K562 (cell line): ENCODE data around the gene PID1. TPM values are rescaled to one million over a fixed set of nuclear protein-coding genes. Genes with fewer than 3 reads are reported as not detected.

ENCODE experiments used
- ATAC-seq: fragments of 200-7000 bp; cut with Tn5 transposase; 3 replicates; pipeline ENCODE4 v1.9.1; 2020; ENCODE audit warnings: moderate library complexity
- BruUV-seq: library from RNA; stranded (reverse); fragments of 400-500 nt; replicated peaks from 2 replicates; lab custom pipeline; 2021; lab: Mats Ljungman, UMichigan
- CTCF ChIA-PET: fragments of 300-600 bp; formaldehyde crosslinking; extraction: SDS; loops from one replicate; lab custom pipeline; 2021; ENCODE audit warnings: low intra/inter-chr PET ratio; lab: Yijun Ruan, JAX
- POLR2A ChIA-PET: fragments of 300-600, 350-650 bp; sonication (Branson Sonifier 250); formaldehyde crosslinking; extraction: SDS; loops from one replicate; lab custom pipeline; 2021; ENCODE audit warnings: antibody characterized with exemption, inconsistent platforms; lab: Yijun Ruan, JAX
- DNase-seq, 4 experiments: peaks; one replicate each; pipeline versions ENCODE4 v3.0.0 to v3.0.0-alpha.2; 2011 to 2018; ENCODE audit warnings: low spot score in 3 of 4, mixed read lengths in 3 of 4; ENCODE audit errors: extremely low read depth in 1 of 4
- FAIRE-seq: peaks from 2 replicates; lab custom pipeline; 2011; peaks lifted over from hg19 to GRCh38; lab: Jason Lieb, UNC
- H2AFZ ChIP-seq: 2 replicates; pipeline ENCODE4 v1.6.0; 2011; ENCODE audit warnings: low read depth, low read length, control low read depth, inconsistent platforms
- H3K27ac ChIP-seq: fragments of 200-600 bp; 3 replicates; pipeline ENCODE4 v1.8.0; 2011; ENCODE audit warnings: low read depth, mild to moderate bottlenecking, control low read depth, inconsistent platforms, low read length, moderate library complexity, mixed read lengths; ENCODE audit errors: extremely low read depth
- H3K27me3 ChIP-seq, 2 experiments: fragments of 300-600 bp in 1 of 2; 2 replicates in 1 of 2; 3 replicates in 1 of 2; pipeline versions ENCODE4 v1.6.0 to v1.8.0; 2011; ENCODE audit warnings: inconsistent platforms in 2 of 2, low read length in 2 of 2, mild to moderate bottlenecking in 1 of 2, mixed read lengths in 1 of 2, moderate library complexity in 1 of 2; ENCODE audit not compliant: control insufficient read depth in 2 of 2, insufficient read depth in 2 of 2
- H3K36me3 ChIP-seq: fragments of 300-600 bp; 3 replicates; pipeline ENCODE4 v1.8.0; 2011; ENCODE audit warnings: mild to moderate bottlenecking, low read length, inconsistent platforms; ENCODE audit not compliant: control insufficient read depth, insufficient read depth
- H3K4me1 ChIP-seq, 2 experiments: fragments of 200-600 bp in 1 of 2; replicated peaks in 1 of 2; 2 replicates in 1 of 2; 3 replicates in 1 of 2; pipeline versions ENCODE4 v1.5.1 to v1.8.0; 2011; ENCODE audit warnings: inconsistent platforms in 2 of 2, low read length in 2 of 2, mild to moderate bottlenecking in 1 of 2, mixed read lengths in 1 of 2, moderate library complexity in 1 of 2; ENCODE audit not compliant: control insufficient read depth in 2 of 2, insufficient read depth in 2 of 2
- H3K4me2 ChIP-seq: 2 replicates; pipeline ENCODE4 v1.6.1; 2011; ENCODE audit warnings: low read length, control low read depth, inconsistent platforms, mixed read lengths; ENCODE audit not compliant: insufficient read depth
- H3K4me3 ChIP-seq: fragments of 200-600 bp; sonication (generic), shearing (Covaris generic); 2 replicates; pipeline ENCODE4 v1.5.1; 2016; ENCODE audit warnings: control low read depth, inconsistent platforms
- H3K79me2 ChIP-seq: fragments of 200-600 bp; 3 replicates; pipeline ENCODE4 v1.8.0; 2011; ENCODE audit warnings: low read length, inconsistent platforms; ENCODE audit not compliant: control insufficient read depth, insufficient read depth
- H3K9ac ChIP-seq, 2 experiments: 2 replicates each; pipeline versions ENCODE4 v1.6.0 to v1.6.1; 2011; ENCODE audit warnings: low read depth in 2 of 2, low read length in 2 of 2, control low read depth in 1 of 2, inconsistent platforms in 1 of 2, mild to moderate bottlenecking in 1 of 2, mixed read lengths in 1 of 2; ENCODE audit not compliant: insufficient read depth in 1 of 2
- H3K9me1 ChIP-seq: one replicate; pipeline ENCODE4 v1.6.0; 2011; ENCODE audit warnings: inconsistent platforms, mild to moderate bottlenecking, low read length, moderate library complexity; ENCODE audit not compliant: control insufficient read depth, insufficient read depth
- H3K9me3 ChIP-seq: replicated peaks from 2 replicates; pipeline ENCODE4 v1.5.1; 2011; ENCODE audit warnings: low read depth, low read length, inconsistent platforms; ENCODE audit not compliant: control insufficient read depth, insufficient read depth
- H4K20me1 ChIP-seq: replicated peaks from 2 replicates; pipeline ENCODE4 v1.6.1; 2011; ENCODE audit warnings: low read length, inconsistent platforms, mixed read lengths; ENCODE audit not compliant: control insufficient read depth, insufficient read depth
- ASH1L ChIP-seq: fragments of 450-650 bp; IDR thresholded peaks from 2 replicates; pipeline ENCODE4 v1.6.1; 2018; ENCODE audit warnings: borderline replicate concordance, mild to moderate bottlenecking, low read depth; ENCODE audit not compliant: partially characterized antibody
- GATAD2B ChIP-seq: fragments of 450-650 bp; IDR thresholded peaks from 2 replicates; pipeline ENCODE4 v1.6.1; 2017; ENCODE audit warnings: mild to moderate bottlenecking, borderline replicate concordance
- HMG20A ChIP-seq: fragments of 450-650 bp; formaldehyde crosslinking; conservative IDR thresholded peaks from 2 replicates; pipeline ENCODE4 v1.4.0; 2020; ENCODE audit warnings: mild to moderate bottlenecking, mixed read lengths
- MBD2 ChIP-seq: sonication (generic); IDR thresholded peaks from 2 replicates; pipeline ENCODE4 v1.6.1; 2016; ENCODE audit warnings: low read depth, borderline replicate concordance
- MEIS2 ChIP-seq: fragments of 450-650 bp; IDR thresholded peaks from 2 replicates; pipeline ENCODE4 v1.6.1; 2014; ENCODE audit warnings: mild to moderate bottlenecking; ENCODE audit not compliant: partially characterized antibody
- PHB ChIP-seq: fragments of 250-450 bp; sonication (Bioruptor Pico); IDR thresholded peaks from 2 replicates; pipeline ENCODE4 v1.5.0; 2021
- RBM17 ChIP-seq: fragments of 200-400 bp; formaldehyde crosslinking; IDR thresholded peaks from 2 replicates; pipeline ENCODE4 v1.6.1; 2017; ENCODE audit warnings: low read depth, mild to moderate bottlenecking, low read length, borderline replicate concordance
- ZNF184 ChIP-seq: sonication (generic); formaldehyde crosslinking; IDR thresholded peaks from 2 replicates; pipeline ENCODE4 v1.5.0; 2020; ENCODE audit warnings: missing genetic modification reagents
- ZNF232 ChIP-seq: sonication (generic); formaldehyde crosslinking; IDR thresholded peaks from 2 replicates; pipeline ENCODE4 v1.8.0; 2022; ENCODE audit warnings: mild to moderate bottlenecking, missing genetic modification reagents
- WGBS: fragments of 100-300 bp; shearing (Covaris generic); methylation state at CpG from one replicate; pipeline ENCODE4 v1.1.6; 2016; ENCODE audit warnings: low coverage, mixed read lengths; ENCODE audit not compliant: insufficient coverage; ENCODE audit errors: missing lambda C conversion rate; 5-methylcytosine and 5-hydroxymethylcytosine counted together
- in situ Hi-C: fragments of 300-500 bp; cut with MboI; formaldehyde crosslinking; loops from 4 replicates; pipeline ENCODE4 v1.15.0; 2018; ENCODE audit warnings: inconsistent platforms, mixed read lengths
- intact Hi-C: fragments of 100-400 bp; cut with micrococcal nuclease; formaldehyde crosslinking; loops from 2 replicates; pipeline ENCODE4 v1.14.2; 2022
- polyA plus RNA-seq, 8 experiments: library from polyadenylated mRNA; depleted of rRNA in 4 of 8; stranded (reverse) in 5 of 8; unstranded in 3 of 8; fragments of >200 nt; fragmentation: Nextera tagmentation in 2 of 8; fragmentation: Illumina TruSeq in 1 of 8; extraction: Ambion mirVana in 2 of 8; extraction: Trizol in 1 of 8; gene quantifications; 2 replicates each; pipeline versions ENCODE4 v1.2.1 to v1.2.3, GENCODE V29; 2011 to 2014; ENCODE audit warnings: inconsistent platforms in 1 of 8, missing spikeins in 1 of 8
- total RNA-seq, 7 experiments: library from RNA; depleted of rRNA in 6 of 7; stranded (reverse); fragments of >200 nt in 6 of 7; fragmentation: Illumina TruSeq in 2 of 7; extraction: Trizol in 2 of 7; gene quantifications; 2 replicates each; pipeline versions ENCODE4 v1.2.1 to v1.2.3, GENCODE V29; 2011 to 2021; ENCODE audit warnings: low replicate concordance in 1 of 7
- TF ChIP-seq, protein P1 (sequence below): sonication (generic); formaldehyde crosslinking; IDR thresholded peaks from 2 replicates; pipeline ENCODE4 v1.8.0; 2022; ENCODE audit warnings: mild to moderate bottlenecking, missing genetic modification reagents, borderline replicate concordance
- TF ChIP-seq, protein P2 (sequence below): fragments of 150-350 bp; IDR thresholded peaks from 2 replicates; pipeline ENCODE4 v1.6.1; 2014; ENCODE audit warnings: low read depth, mild to moderate bottlenecking, low read length, borderline replicate concordance

Gene PID1
- total and polyA plus RNA-seq, 9 of the 15 experiments (the other 6 are each of a cell fraction or from before 2014, with no cell fraction given), result not detected

DNA sequence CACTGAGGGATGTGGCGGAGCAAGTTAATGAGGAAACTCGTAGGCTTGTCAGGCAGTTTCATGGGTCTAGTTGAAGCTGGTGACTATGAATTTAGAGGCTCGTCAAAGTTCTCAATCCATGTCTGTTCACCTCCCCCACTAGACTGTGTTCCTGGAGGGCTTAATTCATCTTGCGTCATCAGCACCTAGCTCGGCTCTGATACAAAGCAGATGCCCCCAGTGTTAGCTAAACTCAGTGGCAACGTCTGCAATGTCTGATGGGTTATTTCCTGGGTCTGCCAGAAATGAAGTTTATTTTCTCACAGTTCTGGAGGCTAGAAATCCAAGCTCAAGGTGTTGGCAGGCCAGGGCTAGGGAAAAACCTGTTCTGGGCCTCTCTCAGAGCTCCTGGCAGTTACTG is 140.6 kb downstream of the PID1 start:
- BruUV-seq, result no TSS peak
- H3K9ac ChIP-seq, result no peak overlapping the region
- ChIA-PET POLR2A (no interaction called here), CTCF (no interaction called here)
- H3K4me3 ChIP-seq, result no peak overlapping the region
- no peak overlapping the region for H2AFZ ChIP-seq
- in situ Hi-C loops, result no loop called here
- H3K27me3 ChIP-seq, result no peaks in the 10 kb centered on the region
- 0% methylated on average over 5 of the region's 6 CpGs for WGBS
- H3K4me1 ChIP-seq, result no peaks in the 10 kb centered on the region
- TF ChIP-seq ZNF232 (CRISPR knock-in tag), result no peak
- TF ChIP-seq MBD2, result no peak
- no peak for TF ChIP-seq RBM17
- TF ChIP-seq, protein P1, sequence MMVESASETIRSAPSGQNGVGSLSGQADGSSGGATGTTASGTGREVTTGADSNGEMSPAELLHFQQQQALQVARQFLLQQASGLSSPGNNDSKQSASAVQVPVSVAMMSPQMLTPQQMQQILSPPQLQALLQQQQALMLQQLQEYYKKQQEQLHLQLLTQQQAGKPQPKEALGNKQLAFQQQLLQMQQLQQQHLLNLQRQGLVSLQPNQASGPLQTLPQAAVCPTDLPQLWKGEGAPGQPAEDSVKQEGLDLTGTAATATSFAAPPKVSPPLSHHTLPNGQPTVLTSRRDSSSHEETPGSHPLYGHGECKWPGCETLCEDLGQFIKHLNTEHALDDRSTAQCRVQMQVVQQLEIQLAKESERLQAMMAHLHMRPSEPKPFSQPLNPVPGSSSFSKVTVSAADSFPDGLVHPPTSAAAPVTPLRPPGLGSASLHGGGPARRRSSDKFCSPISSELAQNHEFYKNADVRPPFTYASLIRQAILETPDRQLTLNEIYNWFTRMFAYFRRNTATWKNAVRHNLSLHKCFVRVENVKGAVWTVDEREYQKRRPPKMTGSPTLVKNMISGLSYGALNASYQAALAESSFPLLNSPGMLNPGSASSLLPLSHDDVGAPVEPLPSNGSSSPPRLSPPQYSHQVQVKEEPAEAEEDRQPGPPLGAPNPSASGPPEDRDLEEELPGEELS (CRISPR knock-in tag), result no peak
- TF ChIP-seq, protein P2, sequence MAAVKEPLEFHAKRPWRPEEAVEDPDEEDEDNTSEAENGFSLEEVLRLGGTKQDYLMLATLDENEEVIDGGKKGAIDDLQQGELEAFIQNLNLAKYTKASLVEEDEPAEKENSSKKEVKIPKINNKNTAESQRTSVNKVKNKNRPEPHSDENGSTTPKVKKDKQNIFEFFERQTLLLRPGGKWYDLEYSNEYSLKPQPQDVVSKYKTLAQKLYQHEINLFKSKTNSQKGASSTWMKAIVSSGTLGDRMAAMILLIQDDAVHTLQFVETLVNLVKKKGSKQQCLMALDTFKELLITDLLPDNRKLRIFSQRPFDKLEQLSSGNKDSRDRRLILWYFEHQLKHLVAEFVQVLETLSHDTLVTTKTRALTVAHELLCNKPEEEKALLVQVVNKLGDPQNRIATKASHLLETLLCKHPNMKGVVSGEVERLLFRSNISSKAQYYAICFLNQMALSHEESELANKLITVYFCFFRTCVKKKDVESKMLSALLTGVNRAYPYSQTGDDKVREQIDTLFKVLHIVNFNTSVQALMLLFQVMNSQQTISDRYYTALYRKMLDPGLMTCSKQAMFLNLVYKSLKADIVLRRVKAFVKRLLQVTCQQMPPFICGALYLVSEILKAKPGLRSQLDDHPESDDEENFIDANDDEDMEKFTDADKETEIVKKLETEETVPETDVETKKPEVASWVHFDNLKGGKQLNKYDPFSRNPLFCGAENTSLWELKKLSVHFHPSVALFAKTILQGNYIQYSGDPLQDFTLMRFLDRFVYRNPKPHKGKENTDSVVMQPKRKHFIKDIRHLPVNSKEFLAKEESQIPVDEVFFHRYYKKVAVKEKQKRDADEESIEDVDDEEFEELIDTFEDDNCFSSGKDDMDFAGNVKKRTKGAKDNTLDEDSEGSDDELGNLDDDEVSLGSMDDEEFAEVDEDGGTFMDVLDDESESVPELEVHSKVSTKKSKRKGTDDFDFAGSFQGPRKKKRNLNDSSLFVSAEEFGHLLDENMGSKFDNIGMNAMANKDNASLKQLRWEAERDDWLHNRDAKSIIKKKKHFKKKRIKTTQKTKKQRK, result no peak
- TF ChIP-seq MEIS2, result no peak
- no peak for TF ChIP-seq GATAD2B
- no peak for TF ChIP-seq ASH1L
- no peak for TF ChIP-seq PHB (CRISPR knock-in tag)
- no peak for TF ChIP-seq HMG20A
- no peak for TF ChIP-seq ZNF184
- intact Hi-C loops, result no loop called here
- no peak for DNase-seq
- H3K4me2 ChIP-seq, result no peak overlapping the region
- ATAC-seq, result no peak
- H4K20me1 ChIP-seq, result no peaks in the 10 kb centered on the region
- no peak overlapping the region for H3K27ac ChIP-seq
- H3K9me3 ChIP-seq, result no peaks in the 10 kb centered on the region
- no peaks in the 10 kb centered on the region for H3K79me2 ChIP-seq
- no peaks in the 10 kb centered on the region for H3K9me1 ChIP-seq
- no peaks in the 10 kb centered on the region for H3K36me3 ChIP-seq
- FAIRE-seq, result no peak
